Left lung (tissue), 10 donors: ENCODE measurements around the gene PODN. TPM values are rescaled to one million over a fixed set of nuclear protein-coding genes. Genes with fewer than 3 reads are reported as not detected.

ENCODE experiments used
- ATAC-seq: fragments of 200-7000 bp; cut with Tn5 transposase; one replicate; pipeline ENCODE4 v1.9.1; 2020; ENCODE audit warnings: moderate library complexity
- DNase-seq, 4 donors: peaks; one replicate each; pipeline ENCODE4 v3.0.0-alpha.2; 2013 to 2020
- H3K27ac ChIP-seq, 2 donors: fragments of 200-600 bp; sonication (generic) in 1 of 2; one replicate each; pipeline versions ENCODE4 v1.5.0 to v1.8.0; 2020 to 2021
- H3K27me3 ChIP-seq, 2 donors: fragments of 200-600 bp; sonication (generic) in 1 of 2; one replicate each; pipeline versions ENCODE4 v1.5.0 to v1.8.0; 2020 to 2021
- H3K36me3 ChIP-seq, 2 donors: fragments of 200-600 bp; sonication (generic) in 1 of 2; one replicate each; pipeline versions ENCODE4 v1.5.0 to v1.8.0; 2020 to 2021
- H3K4me1 ChIP-seq, 2 donors: fragments of 200-600 bp; one replicate each; pipeline ENCODE4 v1.8.0; 2021
- H3K4me3 ChIP-seq, 2 donors: fragments of 200-600 bp; sonication (generic) in 1 of 2; one replicate each; pipeline versions ENCODE4 v1.5.0 to v1.8.0; 2020 to 2021; ENCODE audit warnings: mild to moderate bottlenecking in 1 of 2
- H3K9me3 ChIP-seq, 2 donors: fragments of 200-600 bp; sonication (generic) in 1 of 2; one replicate each; pipeline versions ENCODE4 v1.5.0 to v1.8.0; 2020 to 2021
- CTCF ChIP-seq, 2 donors: fragments of 200-600 bp; sonication (generic) in 1 of 2; IDR thresholded peaks; one replicate each; pipeline versions ENCODE4 v1.5.0 to v1.8.0; 2021; ENCODE audit warnings: antibody characterized with exemption in 2 of 2
- intact Hi-C, 2 donors: fragments of 100-400 bp; cut with DNase I; formaldehyde crosslinking; loops; one replicate each; pipeline versions ENCODE4 v1.11.2 to v1.14.2; 2022
- polyA plus RNA-seq, 6 donors: library from polyadenylated mRNA; unstranded; fragments of 120-200 nt; gene quantifications; one replicate each; pipeline ENCODE4 v1.2.1, GENCODE V29; 2013; ENCODE audit not compliant: insufficient read length in 6 of 6
- total RNA-seq, 2 donors: library from RNA; stranded (reverse); fragmentation: NEBNext Ultra II Directional; extraction: Animal tissue kit (Norgen Biotek cat#: 25700); gene quantifications; one replicate each; pipeline ENCODE4 v1.2.1, GENCODE V29; 2021
- donor health status: DM: no; HTN: yes; CAD: no.
- donor health status: DM: no; HTN: no; CAD: no.

PODN gene
- total and polyA plus RNA-seq, 8 donors: 10.5 to 48.8 (median 12.1) TPM

- Histone ChIP-seq H3K9me3 (peaks cover 0 to 3% of the 10 kb centered on the region in 2 donors), H3K4me1 (peaks cover 16 to 22% of the 10 kb centered on the region in 2 donors), H3K4me3 (no peak overlapping the region), H3K36me3 (no peaks in the 10 kb centered on the region), H3K27ac (no peak overlapping the region), H3K27me3 (no peaks in the 10 kb centered on the region)
- intact Hi-C loops: no loop called here
- ATAC-seq (no peak), DNase-seq (no peak)
- no peak for TF ChIP-seq CTCF (IDR thresholded peaks at IDR 0.05)
These were observed 49.7 kb downstream of the PODN start for GRCh38 chr1:53111693-53112092.

GRCh38 chr1:53112271-53112774 is 50.3 kb downstream of the PODN start:
- intact Hi-C loops: no loop called here
- DNase-seq: no peak
- peaks cover 16 to 22% of the 10 kb centered on the region in 2 donors for H3K4me1 ChIP-seq
- no peak overlapping the region for H3K27ac ChIP-seq
- H3K36me3 ChIP-seq: no peaks in the 10 kb centered on the region
- no peak for ATAC-seq
- peaks cover 0 to 3% of the 10 kb centered on the region in 2 donors for H3K9me3 ChIP-seq
- no peaks in the 10 kb centered on the region for H3K27me3 ChIP-seq
- H3K4me3 ChIP-seq: no peak overlapping the region
- no peak for TF ChIP-seq CTCF (IDR thresholded peaks at IDR 0.05)

DNA sequence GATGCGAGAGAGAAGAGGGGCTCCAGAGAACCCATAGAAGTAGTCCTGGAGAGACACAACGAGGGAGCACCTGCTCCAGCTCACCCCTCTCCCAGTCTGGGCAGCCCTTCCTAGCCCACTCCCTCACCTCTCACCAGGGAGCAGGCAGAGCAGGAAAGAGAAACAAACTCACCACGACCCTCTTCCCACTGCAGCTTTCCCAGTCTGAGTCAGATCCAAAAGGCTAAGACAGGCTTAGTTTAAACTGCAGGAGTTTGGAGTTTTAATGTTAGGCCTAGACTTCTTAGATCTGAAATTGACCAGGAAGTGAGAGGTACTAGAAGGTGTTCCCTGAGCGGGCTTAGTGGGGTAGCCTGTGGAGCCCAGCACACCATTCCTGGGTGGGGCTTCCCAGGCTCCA is 50.8 kb downstream of the PODN start:
- Histone ChIP-seq H3K36me3 (no peaks in the 10 kb centered on the region), H3K4me1 (peaks cover 16 to 22% of the 10 kb centered on the region in 2 donors), H3K27me3 (no peaks in the 10 kb centered on the region), H3K27ac (no peak overlapping the region), H3K4me3 (no peak overlapping the region), H3K9me3 (peaks cover 0 to 3% of the 10 kb centered on the region in 2 donors)
- TF ChIP-seq CTCF (IDR thresholded peaks at IDR 0.05): no peak
- DNase-seq (no peak), ATAC-seq (no peak)
- intact Hi-C loops: no loop called here

DNA sequence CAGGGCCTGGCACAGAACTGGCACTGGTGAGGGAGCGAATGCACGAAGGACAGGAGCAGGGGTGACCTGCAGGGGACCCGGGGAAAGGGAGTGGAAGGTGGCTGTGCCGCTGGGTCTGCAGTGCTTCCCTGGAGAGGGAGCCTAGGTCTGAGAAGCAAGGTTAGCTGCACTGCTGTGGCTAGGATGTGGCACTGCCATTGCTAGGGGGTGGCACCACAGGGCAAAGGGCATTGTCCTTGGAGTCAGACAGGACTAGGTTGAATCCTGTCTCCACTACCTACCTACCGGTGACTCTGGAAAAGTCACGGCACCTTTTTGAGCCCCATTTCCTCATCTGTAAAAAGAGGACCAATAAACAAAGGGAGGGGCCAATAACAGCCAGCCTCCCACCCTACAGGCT is 52.1 kb downstream of the PODN start:
- ATAC-seq: no peak
- peaks cover 16 to 19% of the 10 kb centered on the region in 2 donors for H3K4me1 ChIP-seq
- TF ChIP-seq CTCF (IDR thresholded peaks at IDR 0.05): no peak
- no peak overlapping the region for H3K4me3 ChIP-seq
- H3K27ac ChIP-seq: no peak overlapping the region
- no peaks in the 10 kb centered on the region for H3K27me3 ChIP-seq
- H3K36me3 ChIP-seq: no peaks in the 10 kb centered on the region
- intact Hi-C loops: no loop called here
- H3K9me3 ChIP-seq: peaks cover 0 to 3% of the 10 kb centered on the region in 2 donors
- no peak for DNase-seq

DNA sequence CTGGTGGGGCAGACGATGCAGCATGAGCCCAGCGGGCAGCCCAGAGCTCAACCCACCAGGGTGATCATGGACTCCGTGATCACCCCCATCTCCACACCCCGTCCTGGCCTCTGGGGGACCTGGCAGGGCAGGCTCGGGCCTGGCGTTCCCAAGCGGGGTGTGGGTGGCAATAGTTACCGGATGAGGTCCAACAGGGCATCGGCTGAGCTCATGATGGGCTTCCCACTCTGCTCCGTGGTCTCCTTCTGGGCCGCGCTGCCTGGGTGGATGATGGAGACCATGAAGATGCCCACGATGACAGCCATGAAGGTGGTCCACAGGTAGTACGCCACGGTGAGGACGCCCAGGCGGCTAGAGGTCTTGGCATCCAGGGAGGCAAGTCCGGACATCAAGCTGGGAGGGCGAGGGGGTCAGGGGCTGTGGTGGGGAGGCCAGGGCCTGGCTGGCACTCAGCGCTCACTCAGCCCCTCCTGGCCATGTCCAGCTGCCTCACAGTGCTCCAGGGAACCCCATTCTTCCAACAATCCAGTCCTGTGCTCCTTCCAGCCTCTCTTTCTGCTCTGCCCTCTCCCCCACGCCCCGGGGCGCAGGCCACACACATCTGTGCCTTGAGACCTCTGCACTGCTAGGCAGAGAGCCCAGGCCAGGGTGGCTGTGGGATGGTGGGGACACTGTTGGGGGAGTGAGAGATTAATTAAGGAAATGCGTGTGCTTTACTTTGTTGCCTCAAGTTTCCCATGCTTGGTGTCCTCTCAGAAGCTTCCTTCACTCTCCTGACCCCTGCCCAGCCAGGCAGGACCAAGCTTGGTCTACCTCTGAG is 52.8 kb downstream of the PODN start:
- DNase-seq: no peak
- intact Hi-C loops: no loop called here
- H3K27ac ChIP-seq: no peak overlapping the region
- H3K36me3 ChIP-seq: no peaks in the 10 kb centered on the region
- H3K4me3 ChIP-seq: no peak overlapping the region
- no peak for TF ChIP-seq CTCF (IDR thresholded peaks at IDR 0.05)
- peaks cover 10 to 12% of the 10 kb centered on the region in 2 donors for H3K4me1 ChIP-seq
- H3K9me3 ChIP-seq: peaks cover 0 to 3% of the 10 kb centered on the region in 2 donors
- ATAC-seq: no peak
- no peaks in the 10 kb centered on the region for H3K27me3 ChIP-seq
